Activated naive CD4-positive, alpha-beta T cell treated with anti-CD3 and anti-CD28 coated beads, Interleukin-2, amount 10 ng/mL, durations not matched to agents 7 days and 5 days (primary cell): Measurements from ENCODE around the gene CTDP1.
"Not testable (repeated sequence)": the region's sequence is repeated elsewhere in the genome, so short reads cannot be mapped to it uniquely, and the experiment has no call there.

Experiments used
- CTCF ChIA-PET: fragments of 350-600 bp; sonication (Branson Sonifier 250); formaldehyde crosslinking; loops from one replicate; lab custom pipeline; 2021; ENCODE audit warnings: antibody characterized with exemption; lab: Charles Lee
- DNase-seq: peaks from one replicate; pipeline ENCODE4 v3.0.0-alpha.2; 2020
- H3K27ac Mint-ChIP-seq: one replicate; pipeline ENCODE4 v1.8.0; 2021; ENCODE audit warnings: mild to moderate bottlenecking, moderate library complexity, mixed read lengths
- H3K27me3 Mint-ChIP-seq: one replicate; pipeline ENCODE4 v1.8.0; 2021; ENCODE audit warnings: mild to moderate bottlenecking, mixed read lengths
- H3K36me3 Mint-ChIP-seq: one replicate; pipeline ENCODE4 v1.8.0; 2021; ENCODE audit warnings: mixed read lengths
- H3K4me1 Mint-ChIP-seq: one replicate; pipeline ENCODE4 v1.8.0; 2021; ENCODE audit warnings: mixed read lengths
- H3K4me3 Mint-ChIP-seq: one replicate; pipeline ENCODE4 v1.8.0; 2021; ENCODE audit warnings: mild to moderate bottlenecking, moderate library complexity, mixed read lengths
- H3K9me3 Mint-ChIP-seq: one replicate; pipeline ENCODE4 v1.8.0; 2021; ENCODE audit warnings: mixed read lengths

Gene CTDP1

GRCh38 chr18:79749251-79750191 is 69.9 kb downstream of the CTDP1 start:
- Mint-ChIP-seq H3K27ac (no peak overlapping the region), H3K36me3 (peaks cover 46% of the 10 kb centered on the region), H3K27me3 (no peaks in the 10 kb centered on the region), H3K9me3 (no peaks in the 10 kb centered on the region), H3K4me3 (no peak overlapping the region), H3K4me1 (peaks cover 3% of the 10 kb centered on the region)
- no peak for DNase-seq
- CTCF ChIA-PET = no interaction called here

DNA sequence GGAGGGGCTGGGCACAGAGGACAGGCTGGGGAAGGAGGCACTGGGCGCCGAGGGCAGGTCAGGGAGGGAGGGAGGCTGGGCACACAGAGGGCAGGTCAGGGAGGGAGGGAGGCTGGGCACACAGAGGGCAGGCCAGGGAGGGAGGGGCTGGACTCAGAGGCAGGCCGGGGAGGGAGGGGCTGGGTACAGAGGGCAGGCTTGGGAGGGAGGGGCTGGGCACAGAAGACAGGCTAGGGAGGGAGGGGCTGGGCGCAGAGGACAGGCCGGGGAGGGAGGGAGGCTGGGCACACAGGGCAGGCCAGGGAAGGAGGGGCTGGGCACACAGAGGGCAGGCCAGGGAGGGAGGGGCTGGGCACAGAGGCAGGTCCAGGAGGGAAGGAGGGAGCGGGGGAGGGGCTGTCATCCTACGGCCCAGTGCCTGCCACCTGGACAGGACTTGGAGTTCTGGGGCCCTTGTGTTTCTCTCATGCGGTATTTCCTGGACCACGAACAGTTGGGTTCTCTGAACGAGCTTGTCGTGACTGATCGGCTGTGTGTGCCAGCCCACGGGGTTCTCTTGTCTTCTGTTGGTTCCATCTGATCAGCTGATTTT is 71.5 kb downstream of the CTDP1 start:
- Mint-ChIP-seq H3K36me3 (peaks cover 56% of the 10 kb centered on the region), H3K9me3 (no peaks in the 10 kb centered on the region), H3K27me3 (no peaks in the 10 kb centered on the region), H3K27ac (no peak overlapping the region), H3K4me1 (peaks cover 3% of the 10 kb centered on the region), H3K4me3 (no peak overlapping the region)
- CTCF ChIA-PET = no interaction called here
- no peak for DNase-seq

- H3K9me3 Mint-ChIP-seq, CTCF ChIA-PET, H3K4me1 Mint-ChIP-seq, DNase-seq, H3K27me3 Mint-ChIP-seq, H3K4me3 Mint-ChIP-seq, H3K27ac Mint-ChIP-seq: not testable (repeated sequence)
- peaks cover 51% of the 10 kb centered on the region for H3K36me3 Mint-ChIP-seq
Observed at GRCh38 chr18:79751918-79752578, 72.4 kb downstream of the CTDP1 start.

- H3K36me3 Mint-ChIP-seq = peaks cover 53% of the 10 kb centered on the region
- H3K4me3 Mint-ChIP-seq, H3K27ac Mint-ChIP-seq, H3K4me1 Mint-ChIP-seq, DNase-seq, H3K9me3 Mint-ChIP-seq, CTCF ChIA-PET, H3K27me3 Mint-ChIP-seq: not testable (repeated sequence)
Observed at GRCh38 chr18:79752946-79753345, 73.3 kb downstream of the CTDP1 start.

DNA sequence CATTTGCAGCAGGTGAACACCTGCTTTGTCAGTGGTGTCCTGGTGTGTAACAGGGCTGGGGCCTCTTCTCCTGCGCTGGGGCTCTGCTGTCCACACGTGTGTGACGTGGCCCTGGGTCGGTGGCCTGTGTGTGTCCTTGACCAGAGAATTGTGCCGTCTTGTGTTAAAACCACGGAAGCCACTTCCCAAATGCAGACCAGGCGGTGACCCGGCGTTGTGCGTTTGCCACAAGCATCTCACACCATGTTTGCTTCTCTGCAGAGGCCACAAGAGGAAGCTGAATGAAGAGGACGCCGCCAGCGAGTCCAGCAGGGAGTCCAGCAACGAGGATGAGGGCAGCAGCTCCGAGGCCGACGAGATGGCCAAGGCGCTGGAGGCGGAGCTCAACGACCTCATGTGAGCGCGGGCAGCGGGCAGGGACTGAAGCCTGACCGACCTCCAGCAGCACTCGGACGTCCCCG is 73.8 kb downstream of the CTDP1 start:
- Mint-ChIP-seq H3K9me3 (peaks cover 5% of the 10 kb centered on the region), H3K27me3 (no peaks in the 10 kb centered on the region), H3K4me1 (peaks cover 3% of the 10 kb centered on the region), H3K27ac (no peak overlapping the region), H3K4me3 (no peak overlapping the region), H3K36me3 (peaks cover 51% of the 10 kb centered on the region)
- DNase-seq = no peak
- CTCF ChIA-PET = no interaction called here

DNA sequence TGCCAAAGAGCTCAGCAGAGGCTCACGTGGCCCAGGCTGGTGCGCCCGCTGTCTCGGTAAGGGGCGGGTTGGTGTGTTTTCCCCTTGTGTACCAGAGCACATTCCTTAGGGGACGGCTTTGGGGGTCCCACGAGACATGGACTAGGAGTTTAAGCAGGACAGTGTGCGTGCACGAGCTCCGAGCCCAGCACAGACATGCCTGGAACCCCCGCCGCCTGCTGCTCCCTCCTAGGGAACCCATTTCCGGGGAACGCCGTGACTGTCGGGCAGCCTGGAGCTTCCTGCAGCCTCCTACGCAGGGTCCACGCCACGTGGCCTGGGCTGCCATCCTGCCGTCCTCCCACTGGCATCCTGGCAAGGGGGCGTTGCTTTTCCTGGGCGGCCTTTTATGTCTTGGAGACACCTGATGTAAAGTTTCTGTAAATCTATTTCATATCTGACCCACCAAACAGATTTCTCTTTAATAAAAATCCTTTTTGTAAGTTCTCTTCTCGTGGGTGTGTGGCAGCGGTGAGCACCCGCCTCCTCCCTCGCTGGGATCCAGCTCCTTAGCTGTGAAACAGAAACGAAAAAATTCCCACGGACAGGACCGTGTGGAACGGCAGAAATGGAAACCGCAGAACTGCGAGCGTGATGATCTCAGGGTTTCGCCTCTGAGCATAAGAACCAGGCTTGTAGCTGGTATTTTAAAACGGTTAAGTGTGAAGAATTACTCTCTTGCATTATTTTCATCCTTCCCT is 74.6 kb downstream of the CTDP1 start:
- CTCF ChIA-PET = no interaction called here
- no peak overlapping the region for H3K27ac Mint-ChIP-seq
- H3K36me3 Mint-ChIP-seq = peaks cover 47% of the 10 kb centered on the region
- H3K4me1 Mint-ChIP-seq = peaks cover 3% of the 10 kb centered on the region
- no peak for DNase-seq
- peaks cover 8% of the 10 kb centered on the region for H3K9me3 Mint-ChIP-seq
- no peaks in the 10 kb centered on the region for H3K27me3 Mint-ChIP-seq
- H3K4me3 Mint-ChIP-seq = no peak overlapping the region

DNA sequence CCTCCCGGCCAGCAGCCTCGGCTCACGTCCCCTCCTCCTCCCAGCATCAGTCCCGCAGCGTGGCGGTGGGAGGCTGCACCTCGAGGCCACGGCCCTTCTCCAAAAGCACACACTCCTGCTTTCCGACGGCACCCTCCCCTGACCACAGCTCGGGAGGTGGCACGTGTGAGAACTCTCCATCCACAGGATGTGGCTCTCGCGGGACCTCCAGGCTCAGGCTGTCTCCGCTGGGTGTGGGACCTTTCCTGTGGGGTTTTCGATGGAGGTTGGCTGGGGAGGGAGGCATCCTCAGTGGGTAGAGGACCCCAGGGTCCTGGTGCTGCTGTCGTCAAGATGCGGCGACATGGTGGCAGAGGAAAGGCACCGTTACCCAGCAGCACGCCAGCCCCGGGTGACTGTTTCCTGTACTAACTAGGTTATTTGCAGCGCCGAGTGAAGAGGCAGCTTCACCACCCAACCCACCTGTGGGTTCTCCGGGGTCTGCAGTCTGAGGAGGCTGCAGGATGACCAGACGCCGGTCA is 75.3 kb downstream of the CTDP1 start:
- no peak overlapping the region for H3K27ac Mint-ChIP-seq
- peaks cover 12% of the 10 kb centered on the region for H3K9me3 Mint-ChIP-seq
- CTCF ChIA-PET = no interaction called here
- H3K4me1 Mint-ChIP-seq = peaks cover 3% of the 10 kb centered on the region
- no peaks in the 10 kb centered on the region for H3K27me3 Mint-ChIP-seq
- H3K36me3 Mint-ChIP-seq = peaks cover 46% of the 10 kb centered on the region
- H3K4me3 Mint-ChIP-seq = no peak overlapping the region
- no peak for DNase-seq

DNA sequence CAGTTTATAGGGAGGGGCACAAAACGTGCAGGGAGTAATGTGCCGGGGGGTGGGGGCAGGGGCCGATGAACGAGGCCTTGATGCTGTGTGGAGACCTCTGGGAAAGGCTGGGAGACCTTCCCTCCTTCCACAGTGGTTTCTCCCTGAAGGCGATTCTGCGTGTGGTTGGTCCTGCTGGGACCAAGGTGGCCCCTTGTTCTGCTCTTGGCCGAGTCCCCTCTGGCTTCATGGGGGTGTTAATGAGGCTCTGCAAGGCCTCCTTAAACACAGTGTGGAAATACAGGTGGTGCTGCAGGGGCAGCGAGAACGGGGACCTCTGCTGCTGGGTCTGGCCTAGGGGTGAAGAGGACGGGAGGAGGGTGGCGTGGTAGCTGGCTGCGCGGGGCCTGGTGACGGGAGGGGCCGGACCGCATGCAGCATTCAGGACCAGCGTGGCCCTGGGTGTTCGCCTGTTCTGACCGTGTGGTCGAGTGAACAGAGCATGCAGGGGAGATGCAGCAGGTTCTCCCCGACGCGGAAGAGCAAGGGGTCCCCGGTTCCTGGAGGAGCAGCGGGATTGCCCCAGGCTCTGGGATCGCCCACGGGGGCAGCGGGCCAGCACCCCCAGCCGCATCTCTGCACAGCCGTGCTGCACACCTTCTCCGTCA is 76.0 kb downstream of the CTDP1 start:
- Mint-ChIP-seq H3K4me3 (no peak overlapping the region), H3K27me3 (no peaks in the 10 kb centered on the region), H3K27ac (no peak overlapping the region), H3K4me1 (peaks cover 3% of the 10 kb centered on the region), H3K9me3 (peaks cover 12% of the 10 kb centered on the region), H3K36me3 (peaks cover 45% of the 10 kb centered on the region)
- DNase-seq = no peak
- CTCF ChIA-PET = no interaction called here

DNA sequence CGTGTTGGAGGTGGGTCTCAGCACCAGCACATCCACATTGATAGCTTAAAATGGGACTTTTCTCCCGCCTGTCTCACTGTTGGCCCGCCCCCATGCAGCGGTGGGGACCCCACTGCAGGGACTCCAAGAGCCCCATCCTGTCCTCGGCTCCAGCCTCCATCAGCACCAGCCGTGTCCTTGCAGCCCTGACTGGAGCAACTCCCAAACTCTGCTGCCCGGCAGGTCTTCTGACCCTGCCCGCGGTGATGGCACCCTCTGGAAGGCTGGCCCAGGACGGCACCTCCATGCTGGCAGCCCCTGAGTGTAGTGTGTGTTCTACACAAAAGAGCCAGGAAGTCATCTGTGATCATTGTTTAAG is 76.5 kb downstream of the CTDP1 start:
- Mint-ChIP-seq H3K4me1 (peaks cover 3% of the 10 kb centered on the region), H3K36me3 (peaks cover 45% of the 10 kb centered on the region), H3K9me3 (peaks cover 15% of the 10 kb centered on the region), H3K4me3 (no peak overlapping the region), H3K27me3 (no peaks in the 10 kb centered on the region), H3K27ac (no peak overlapping the region)
- CTCF ChIA-PET = no interaction called here
- no peak for DNase-seq

- Mint-ChIP-seq H3K9me3 (peaks cover 19% of the 10 kb centered on the region), H3K4me1 (no peaks in the 10 kb centered on the region), H3K4me3 (no peak overlapping the region)
Observed at GRCh38 chr18:79756826-79757225, 77.2 kb downstream of the CTDP1 start.

DNA sequence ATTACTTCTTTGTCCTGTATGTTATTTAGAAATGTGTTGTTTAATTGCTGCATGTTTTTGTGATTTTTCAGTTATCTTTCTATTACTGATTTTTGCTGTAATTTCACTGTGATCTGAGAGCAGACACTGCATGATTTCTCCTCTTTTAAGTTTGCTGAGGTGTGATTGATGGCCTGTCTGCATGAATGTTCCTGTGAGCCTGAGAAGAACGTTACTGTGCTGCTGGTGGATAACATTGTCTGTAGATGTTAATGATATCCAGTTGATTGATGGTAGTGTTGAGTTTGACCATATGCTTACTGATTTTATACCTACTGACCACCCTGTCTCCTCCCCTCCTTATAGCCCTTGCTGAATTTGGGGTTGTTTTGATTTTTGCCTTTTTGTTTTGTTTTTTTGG is 80.7 kb downstream of the CTDP1 start:
- Mint-ChIP-seq H3K36me3 (peaks cover 19% of the 10 kb centered on the region), H3K4me3 (no peak overlapping the region), H3K27me3 (no peaks in the 10 kb centered on the region), H3K27ac (no peak overlapping the region), H3K4me1 (no peaks in the 10 kb centered on the region), H3K9me3 (peaks cover 30% of the 10 kb centered on the region)
- CTCF ChIA-PET = no interaction called here
- DNase-seq = no peak

More at GRCh38 chr18:79756826-79757225, 77.2 kb downstream of the CTDP1 start:
- no peaks in the 10 kb centered on the region for H3K27me3 Mint-ChIP-seq
- H3K27ac Mint-ChIP-seq = no peak overlapping the region
- H3K36me3 Mint-ChIP-seq = peaks cover 40% of the 10 kb centered on the region
- no peak for DNase-seq
- CTCF ChIA-PET = no interaction called here

- H3K27me3 Mint-ChIP-seq = peaks cover 1% of the 10 kb centered on the region
- peaks cover 31% of the 10 kb centered on the region for H3K9me3 Mint-ChIP-seq
- H3K4me3 Mint-ChIP-seq = no peak overlapping the region
- CTCF ChIA-PET = no interaction called here
- DNase-seq = no peak
- H3K4me1 Mint-ChIP-seq = no peaks in the 10 kb centered on the region
- no peak overlapping the region for H3K27ac Mint-ChIP-seq
- peaks cover 15% of the 10 kb centered on the region for H3K36me3 Mint-ChIP-seq
Observed at GRCh38 chr18:79760881-79761280, 81.3 kb downstream of the CTDP1 start.

DNA sequence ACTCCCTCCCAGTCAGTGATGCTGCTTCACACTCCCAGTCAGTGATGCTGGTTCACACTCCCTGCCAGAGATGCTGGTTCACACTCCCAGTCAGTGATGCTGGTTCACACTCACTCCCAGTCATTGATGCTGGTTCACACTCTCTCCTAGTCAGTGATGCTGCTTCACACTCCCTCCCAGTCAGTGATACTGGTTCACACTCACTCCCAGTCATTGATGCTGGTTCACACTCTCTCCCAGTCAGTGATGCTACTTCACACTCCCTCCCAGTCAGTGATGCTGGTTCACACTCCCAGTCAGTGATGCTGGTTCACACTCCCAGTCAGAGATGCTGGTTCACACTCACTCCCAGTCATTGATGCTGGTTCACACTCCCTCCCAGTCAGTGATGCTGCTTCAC is 83.8 kb downstream of the CTDP1 start:
- H3K4me3 Mint-ChIP-seq = no peak overlapping the region
- peaks cover 32% of the 10 kb centered on the region for H3K9me3 Mint-ChIP-seq
- no peak for DNase-seq
- peaks cover 22% of the 10 kb centered on the region for H3K27me3 Mint-ChIP-seq
- peaks cover 4% of the 10 kb centered on the region for H3K36me3 Mint-ChIP-seq
- H3K4me1 Mint-ChIP-seq = no peaks in the 10 kb centered on the region
- CTCF ChIA-PET = no interaction called here
- no peak overlapping the region for H3K27ac Mint-ChIP-seq
